Lower leg skin (tissue), 4 donors: Measurements from ENCODE around the gene GGA1. TPM values are rescaled to one million over a fixed set of nuclear protein-coding genes. Genes with fewer than 3 reads are reported as not detected.
"Not testable (repeated sequence)": the region's sequence is repeated elsewhere in the genome, so short reads cannot be mapped to it uniquely, and the experiment has no call there.

Experiments
- DNase-seq, 2 donors: peaks; one replicate each; pipeline ENCODE4 v3.0.0-alpha.2; 2019; ENCODE audit warnings: low spot score in 2 of 2
- H3K4me3 ChIP-seq: fragments of 200-600 bp; sonication (generic); 2 replicates; pipeline ENCODE4 v1.5.1; 2017; ENCODE audit warnings: mild to moderate bottlenecking, low read depth; ENCODE audit not compliant: poor library complexity, severe bottlenecking
- CTCF ChIP-seq, 3 donors: fragments of 450-650 bp; IDR thresholded peaks; one replicate each; pipeline ENCODE4 v1.5.1; 2016; ENCODE audit warnings: antibody characterized with exemption in 3 of 3, mild to moderate bottlenecking in 3 of 3, moderate library complexity in 2 of 3
- POLR2A ChIP-seq, 2 donors: fragments of 450-650 bp; IDR thresholded peaks; one replicate each; pipeline ENCODE4 v1.6.1; 2016 to 2017; ENCODE audit warnings: antibody characterized with exemption in 2 of 2, mild to moderate bottlenecking in 1 of 2, moderate library complexity in 1 of 2
- WGBS, 2 donors: methylation state at CpG; one replicate each; pipeline ENCODE4 v1.1.5; 2018; 5-methylcytosine and 5-hydroxymethylcytosine counted together
- intact Hi-C: fragments of 100-400 bp; cut with DNase I; formaldehyde crosslinking; loops from one replicate; pipeline ENCODE4 v1.15.0; 2023; ENCODE audit warnings: low total_unique reads
- total RNA-seq, 4 donors: library from RNA; depleted of rRNA; stranded (reverse); fragments of >200 nt; gene quantifications; one replicate each; pipeline ENCODE4 v1.1.0, GENCODE V29; 2016

The GGA1 gene
- total RNA-seq, 4 donors from 2014 or later = 50.3 to 66.0 (median 53.6) TPM

GRCh38 chr22:37643225-37643847 lies 34.7 kb downstream of the GGA1 start:
- TF ChIP-seq CTCF (IDR thresholded peaks at IDR 0.05) = peak in 1 of 3 donors; percentile 80
- TF ChIP-seq POLR2A (IDR thresholded peaks at IDR 0.05) = no peak
- 25 to 38% methylated on average over 8 to 9 of the region's 9 CpGs for WGBS, 2 donors
- peak; percentile 81 to 96 for DNase-seq

GRCh38 chr22:37647317-37647716 lies 38.7 kb downstream of the GGA1 start:
- no peak for TF ChIP-seq POLR2A (IDR thresholded peaks at IDR 0.05)
- no peak for DNase-seq
- H3K4me3 ChIP-seq = no peak overlapping the region
- intact Hi-C loops = loop anchor here (10.0 kb wide), 1 partner anchor 147 kb away; no protein-coding TSS in a partner anchor
- 99 to 100% methylated on average over 9 of the region's 9 CpGs for WGBS, 2 donors

More at GRCh38 chr22:37643225-37643847, 34.7 kb downstream of the GGA1 start:
- H3K4me3 ChIP-seq = no peak overlapping the region
- intact Hi-C loops = loop anchor here (10.0 kb wide), 1 partner anchor 151 kb away; no protein-coding TSS in a partner anchor

GRCh38 chr22:37647928-37648327 lies 39.3 kb downstream of the GGA1 start:
- H3K4me3 ChIP-seq = no peak overlapping the region
- WGBS, 2 donors = 71 to 76% methylated on average over 7 to 9 of the region's 9 CpGs
- no peak for DNase-seq
- intact Hi-C loops = loop anchor here (10.0 kb wide), 1 partner anchor 147 kb away; no protein-coding TSS in a partner anchor
- no peak for TF ChIP-seq POLR2A (IDR thresholded peaks at IDR 0.05)
- TF ChIP-seq CTCF (IDR thresholded peaks at IDR 0.05) = no peak

DNA sequence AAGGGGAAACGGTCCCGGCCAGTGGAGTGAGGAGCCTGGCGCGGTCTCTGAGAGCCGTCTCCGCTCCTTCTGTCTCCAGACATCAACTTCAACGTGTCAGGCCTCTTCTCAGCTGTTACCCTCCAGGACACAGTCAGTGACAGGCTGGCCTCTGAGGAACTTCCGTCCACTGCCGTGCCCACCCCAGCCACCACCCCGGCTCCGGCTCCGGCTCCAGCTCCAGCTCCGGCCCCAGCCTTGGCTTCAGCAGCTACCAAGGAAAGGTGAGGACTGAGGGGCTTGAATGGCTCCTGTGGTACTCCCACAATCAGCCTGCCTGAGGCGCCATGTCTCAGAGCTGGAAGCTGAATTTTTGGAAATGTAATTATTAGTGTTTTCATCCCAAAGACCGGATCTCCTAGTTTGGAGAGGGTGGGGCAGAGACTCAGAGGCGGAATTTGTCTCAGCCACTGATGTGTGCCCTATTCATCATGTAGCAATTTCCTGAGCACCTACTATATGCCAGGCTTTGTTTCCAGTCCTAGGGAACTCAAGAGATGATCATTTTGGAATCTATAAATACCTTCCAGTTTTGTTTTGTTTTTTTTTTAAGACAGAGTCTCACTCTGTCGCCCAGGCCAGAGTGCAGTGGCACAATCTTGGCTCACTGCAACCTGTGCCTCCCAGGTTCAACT lies 42.0 kb downstream of the GGA1 start:
- 95 to 96% methylated on average over 17 of the region's 17 CpGs for WGBS, 2 donors
- TF ChIP-seq POLR2A (IDR thresholded peaks at IDR 0.05) (no peak), CTCF (IDR thresholded peaks at IDR 0.05) (no peak)
- no peak overlapping the region for H3K4me3 ChIP-seq
- intact Hi-C loops = no loop called here
- no peak for DNase-seq

DNA sequence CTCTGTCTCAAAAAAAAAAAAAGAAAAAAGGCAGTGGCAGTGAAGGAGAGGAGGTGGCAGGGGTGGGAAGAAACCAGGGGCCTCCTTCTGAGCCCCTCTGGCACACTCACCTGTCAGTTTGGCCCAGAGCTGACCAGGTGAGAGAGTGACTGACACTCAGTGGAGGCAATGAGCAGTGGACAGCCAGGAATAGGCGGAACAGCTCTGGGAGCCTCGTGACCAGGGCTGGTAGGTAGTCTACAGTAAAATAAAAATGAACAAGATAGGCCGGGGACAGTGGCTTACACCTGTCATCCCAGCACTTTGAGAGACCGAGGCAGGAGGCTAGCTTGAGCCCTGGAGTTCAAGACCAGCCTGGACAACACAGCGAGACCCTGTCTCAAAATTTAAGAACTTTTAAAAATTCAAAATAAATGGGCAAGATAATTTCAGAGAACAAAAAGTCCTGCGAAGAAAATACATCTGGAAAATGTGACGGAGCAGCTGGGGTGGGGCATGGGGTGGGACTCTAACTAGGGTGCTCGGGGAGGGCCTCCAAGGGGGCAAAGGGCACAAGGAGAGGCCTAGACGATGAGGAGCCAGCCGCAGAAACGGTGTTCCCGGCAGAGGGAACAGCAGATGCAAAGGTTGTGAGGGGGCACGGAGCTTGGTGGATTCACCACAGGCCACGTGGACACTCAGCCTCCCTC lies 46.1 kb downstream of the GGA1 start:
- DNase-seq = no peak
- intact Hi-C loops = no loop called here
- no peak overlapping the region for H3K4me3 ChIP-seq
- no peak for TF ChIP-seq CTCF (IDR thresholded peaks at IDR 0.05)
- no peak for TF ChIP-seq POLR2A (IDR thresholded peaks at IDR 0.05)
- WGBS, 2 donors = 75 to 87% methylated on average over 14 of the region's 14 CpGs

GRCh38 chr22:37655252-37655563 lies 46.6 kb downstream of the GGA1 start:
- TF ChIP-seq CTCF (IDR thresholded peaks at IDR 0.05) (no peak), POLR2A (IDR thresholded peaks at IDR 0.05) (no peak)
- no peak for DNase-seq
- 85 to 89% methylated on average over 11 to 17 of the region's 17 CpGs for WGBS, 2 donors
- intact Hi-C loops = no loop called here
- no peak overlapping the region for H3K4me3 ChIP-seq

- WGBS, 2 donors = 89 to 90% methylated on average over 4 of the region's 4 CpGs
Observed at GRCh38 chr22:37656583-37656982, 47.9 kb downstream of the GGA1 start.

More at GRCh38 chr22:37656583-37656982, 47.9 kb downstream of the GGA1 start:
- intact Hi-C loops, DNase-seq, H3K4me3 ChIP-seq: not testable (repeated sequence)
